Activated CD4-positive, alpha-beta T cell treated with anti-CD3 and anti-CD28 coated beads, Interleukin-2, amount 50 U/mL, for 1 hour (primary cell): Measurements from ENCODE around the gene ITLN1.
"Not testable (repeated sequence)": the region's sequence is repeated elsewhere in the genome, so short reads cannot be mapped to it uniquely, and the experiment has no call there.

Source experiments
- DNase-seq: peaks from one replicate; pipeline ENCODE4 v3.0.0-alpha.2; 2020

ITLN1 gene

DNA sequence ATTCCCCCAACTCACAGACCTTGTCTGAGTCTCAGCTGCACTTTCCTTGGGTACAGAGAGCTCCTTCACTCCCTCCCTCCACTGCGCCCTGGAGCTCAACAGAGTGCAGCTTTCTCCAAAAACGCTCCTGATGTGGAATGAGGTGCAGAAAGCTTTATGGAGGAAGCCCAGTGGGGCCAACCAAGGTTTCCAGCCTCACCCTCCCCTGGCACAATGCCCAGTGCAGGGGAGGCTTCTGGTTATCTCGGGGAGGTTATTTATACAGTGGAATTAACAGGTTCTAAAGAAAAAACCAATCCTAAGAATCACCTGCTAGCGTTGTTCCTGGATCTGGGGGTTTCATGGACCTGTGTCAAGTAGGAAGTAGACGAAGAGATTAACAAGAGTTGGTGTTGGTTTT lies at the start of gene ITLN1:
TSS of gene ITLN1 (minus strand) at position 139 of the 400 bp plus-strand sequence. CDS start 303 bp downstream, outside the sequence.
- no peak for DNase-seq

DNA sequence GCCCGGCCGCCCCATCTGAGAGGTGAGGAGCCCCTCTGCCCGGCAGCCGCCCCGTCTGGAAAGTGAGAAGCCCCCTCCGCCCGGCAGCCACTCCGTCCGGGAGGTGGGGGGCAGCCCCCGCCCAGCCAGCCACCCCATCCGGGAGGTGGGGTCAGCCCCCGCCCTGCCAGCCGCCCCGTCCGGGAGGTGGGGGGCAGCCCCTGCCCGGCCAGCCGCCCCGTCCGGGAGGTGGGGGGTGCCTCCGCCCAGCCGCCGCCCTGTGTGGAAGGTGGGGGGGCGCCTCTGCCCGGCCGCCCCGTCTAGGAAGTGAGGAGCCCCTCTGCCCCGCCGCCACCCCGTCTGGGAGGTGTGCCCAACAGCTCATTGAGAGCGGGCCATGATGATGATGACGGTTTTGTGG lies 48.3 kb upstream of the ITLN1 start:
- not testable (repeated sequence) for DNase-seq

DNA sequence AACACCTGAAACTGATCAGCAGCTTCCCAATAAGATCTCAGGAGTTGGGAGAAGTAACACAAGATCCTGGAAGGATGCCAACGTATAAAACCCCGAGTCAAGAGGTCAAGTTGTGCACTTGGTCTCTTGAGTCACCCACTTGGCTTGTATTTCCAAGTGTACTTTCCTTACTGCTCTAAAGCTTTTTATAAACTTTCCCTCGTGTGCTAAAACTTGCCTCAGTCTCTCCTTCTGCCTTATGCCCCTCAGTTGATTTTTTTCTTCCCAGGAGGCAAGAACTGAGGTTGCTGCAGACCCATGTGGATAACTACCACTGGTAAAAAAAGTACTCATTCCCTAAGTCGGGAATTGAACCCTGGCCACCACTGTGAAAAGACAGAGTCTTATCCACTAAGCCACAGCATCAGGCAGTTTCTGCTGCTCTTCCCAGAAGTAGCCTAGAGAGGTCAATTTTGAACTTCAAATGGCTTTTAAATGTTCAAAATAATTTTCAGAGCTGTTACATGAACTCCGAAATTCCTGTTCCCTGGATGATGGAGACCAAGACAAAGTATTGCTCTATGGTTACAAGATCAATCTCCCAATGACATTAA lies 40.8 kb upstream of the ITLN1 start:
- DNase-seq = no peak

DNA sequence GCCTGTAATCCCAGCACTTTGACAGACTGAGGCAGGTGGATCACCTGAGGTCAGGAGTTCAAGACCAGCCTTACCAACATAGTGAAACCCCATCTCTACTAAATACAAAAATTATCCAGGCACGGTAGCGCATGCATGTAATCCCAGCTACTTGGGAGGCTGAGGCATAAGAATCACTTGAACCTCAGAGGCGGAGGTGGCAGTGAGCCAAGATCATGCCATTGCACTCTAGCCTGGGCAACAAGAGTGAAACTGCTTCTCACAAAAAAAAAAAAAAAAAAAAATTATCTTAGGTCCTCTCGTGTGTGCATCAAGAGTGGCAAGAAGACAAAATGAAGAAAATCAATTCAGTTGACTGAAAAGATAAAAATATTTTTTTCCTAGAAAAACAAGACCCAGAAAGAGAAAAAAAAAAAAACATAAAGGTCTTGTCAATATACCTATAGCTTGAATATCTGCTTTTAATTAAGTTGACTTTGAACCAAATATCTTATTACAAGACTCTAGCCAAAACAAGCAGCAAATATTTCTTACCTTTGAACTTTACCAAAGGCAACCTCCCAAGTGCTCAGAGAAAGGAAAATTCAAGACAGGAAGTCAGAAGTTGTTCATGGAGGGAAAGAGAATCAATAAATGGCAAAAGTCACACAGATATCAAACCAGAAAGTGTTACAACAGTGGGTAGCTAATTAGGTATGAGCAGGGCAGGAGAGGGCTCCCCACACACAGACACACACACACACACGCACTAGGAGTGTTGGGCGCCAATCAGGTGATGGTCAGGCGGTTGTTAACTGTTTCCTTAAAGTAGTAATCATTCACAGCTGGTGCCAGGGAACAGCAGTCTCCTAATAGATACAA lies 40.0 kb upstream of the ITLN1 start:
- no peak for DNase-seq

DNA sequence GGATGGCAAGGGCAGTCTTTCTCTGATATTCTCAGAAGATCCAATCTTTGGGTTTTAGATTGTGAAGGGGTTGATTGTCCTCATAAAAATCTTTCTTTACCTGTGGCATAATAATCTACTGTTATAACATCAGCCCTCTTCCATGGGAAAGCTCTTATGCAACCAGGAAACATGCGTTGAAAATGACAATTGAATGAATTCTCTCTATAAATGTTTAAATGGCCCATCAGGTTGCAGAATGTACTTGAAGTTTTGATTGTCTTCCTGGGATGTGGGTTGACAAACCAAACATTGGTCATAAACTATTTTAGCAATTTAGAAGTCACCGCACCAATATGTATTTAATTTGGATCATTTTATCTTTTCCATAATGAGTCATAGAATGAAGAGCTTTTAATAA lies 31.7 kb upstream of the ITLN1 start:
- DNase-seq = no peak

DNA sequence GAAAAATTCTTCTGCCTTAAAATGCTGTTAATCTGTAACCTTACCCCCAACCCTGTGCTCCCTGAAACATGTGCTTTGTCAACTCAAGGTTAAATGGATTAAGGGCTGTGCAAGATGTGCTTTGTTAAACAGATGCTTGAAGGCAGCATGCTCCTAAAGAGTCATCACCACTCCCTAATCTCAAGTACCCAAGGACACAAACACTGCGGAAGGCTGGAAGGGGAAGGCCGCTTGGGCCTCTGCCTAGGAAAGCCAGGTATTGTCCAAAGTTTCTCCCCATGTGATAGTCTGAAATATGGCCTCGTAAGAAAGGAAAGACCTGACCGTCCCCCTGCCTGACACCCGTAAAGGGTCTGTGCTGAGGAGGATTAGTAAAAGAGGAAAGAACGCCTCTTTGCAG lies 28.2 kb upstream of the ITLN1 start:
- DNase-seq = not testable (repeated sequence)

DNA sequence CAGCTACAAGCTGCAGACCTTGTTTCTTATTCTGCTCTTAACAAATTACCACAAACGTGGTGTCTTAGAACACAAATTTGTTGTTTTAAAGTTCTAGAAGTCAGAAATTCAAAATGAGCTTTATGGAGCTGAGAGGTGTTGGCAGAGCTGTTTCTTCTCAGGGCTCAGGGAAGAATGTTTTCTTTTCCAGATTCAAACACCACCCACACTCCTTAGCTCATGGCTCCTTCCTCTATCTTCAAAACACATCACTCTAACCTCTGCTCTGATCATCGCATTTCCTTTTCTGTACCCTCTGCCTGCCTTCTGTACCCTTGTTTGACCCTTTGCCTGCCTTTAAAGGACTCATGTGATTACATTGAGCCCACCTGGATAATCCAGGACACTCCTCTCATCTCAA lies 26.9 kb upstream of the ITLN1 start:
- no peak for DNase-seq

DNA sequence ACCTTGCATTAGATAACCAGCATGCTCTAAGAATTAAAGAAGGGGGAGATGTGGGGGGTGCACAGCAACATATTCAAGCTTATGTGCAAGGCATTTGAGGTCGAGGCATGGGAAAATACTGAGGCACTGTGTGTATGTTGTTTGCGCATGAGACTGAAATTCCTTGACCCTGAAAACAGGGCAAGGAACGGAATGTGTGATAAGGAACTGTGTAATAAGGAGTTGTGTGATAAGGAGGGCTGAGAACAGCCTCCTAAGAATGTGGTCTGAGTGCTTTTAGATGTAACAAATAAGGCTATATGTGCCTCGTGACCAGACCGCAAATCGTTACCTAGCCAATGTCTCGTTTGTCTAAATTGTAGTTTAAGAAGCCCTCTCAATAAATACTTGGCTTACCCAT lies 26.5 kb upstream of the ITLN1 start:
- no peak for DNase-seq

DNA sequence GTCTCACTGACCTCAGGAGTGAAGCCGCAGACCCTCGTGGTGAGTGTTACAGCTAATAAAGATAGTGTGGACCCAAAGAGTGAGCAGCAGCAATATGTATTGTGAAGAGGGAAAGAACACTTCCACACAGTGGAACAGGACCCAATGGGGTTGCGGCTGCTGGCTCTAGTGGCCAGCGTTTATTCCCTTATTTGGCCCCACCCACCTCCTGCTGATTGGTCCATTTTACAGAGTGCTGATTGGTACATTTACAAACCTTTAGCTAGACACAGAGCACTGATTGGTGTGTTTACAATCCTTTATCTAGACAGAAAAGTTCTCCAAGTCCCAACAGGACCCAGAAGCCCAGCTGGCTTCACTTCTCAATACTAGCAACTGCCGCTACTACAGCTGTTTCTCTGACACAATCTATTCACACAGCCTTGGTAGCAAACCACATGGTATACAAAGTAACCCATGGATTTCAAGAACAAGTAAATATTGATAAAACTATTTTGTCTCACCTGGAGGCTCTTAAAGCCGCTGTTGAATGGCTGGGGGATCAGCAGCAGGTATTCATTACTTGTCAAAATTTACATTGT lies 25.3 kb upstream of the ITLN1 start:
- no peak for DNase-seq

DNA sequence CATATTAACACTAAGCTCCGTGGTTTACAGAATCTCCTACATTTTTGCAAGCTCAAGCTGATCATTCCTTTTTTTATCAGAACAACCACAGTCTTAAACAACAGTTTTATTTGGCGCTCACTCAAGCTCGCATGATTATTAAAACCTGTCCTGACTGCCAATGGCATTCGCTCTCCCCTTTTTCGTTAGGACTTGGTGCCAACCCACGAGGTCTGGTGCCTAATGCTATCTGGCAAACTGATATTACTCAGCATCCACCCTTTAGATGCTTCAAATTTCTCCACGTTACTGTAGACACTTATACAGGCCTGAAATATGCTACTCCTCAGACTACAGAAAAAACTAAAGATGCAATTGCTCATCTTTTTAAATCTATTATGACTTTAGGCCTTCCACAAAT lies 23.0 kb upstream of the ITLN1 start:
- no peak for DNase-seq

DNA sequence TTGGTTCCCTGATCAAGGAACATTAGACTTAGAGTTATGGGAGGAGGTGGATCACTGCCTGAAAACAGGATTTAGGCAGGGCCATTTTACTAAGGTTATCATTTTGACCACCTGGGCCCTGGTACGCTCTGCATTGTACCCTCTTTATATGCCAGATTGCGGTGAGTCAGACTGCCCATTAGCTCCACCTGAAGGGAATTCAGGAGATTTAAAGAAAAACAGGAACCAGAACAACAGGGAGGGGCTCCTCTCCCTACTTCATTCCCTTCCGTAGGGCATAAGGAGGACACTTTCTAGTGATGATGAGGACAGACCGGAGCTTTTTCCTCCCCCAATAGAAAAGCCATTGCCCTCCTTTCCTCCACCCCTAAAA lies 20.6 kb upstream of the ITLN1 start:
- no peak for DNase-seq

DNA sequence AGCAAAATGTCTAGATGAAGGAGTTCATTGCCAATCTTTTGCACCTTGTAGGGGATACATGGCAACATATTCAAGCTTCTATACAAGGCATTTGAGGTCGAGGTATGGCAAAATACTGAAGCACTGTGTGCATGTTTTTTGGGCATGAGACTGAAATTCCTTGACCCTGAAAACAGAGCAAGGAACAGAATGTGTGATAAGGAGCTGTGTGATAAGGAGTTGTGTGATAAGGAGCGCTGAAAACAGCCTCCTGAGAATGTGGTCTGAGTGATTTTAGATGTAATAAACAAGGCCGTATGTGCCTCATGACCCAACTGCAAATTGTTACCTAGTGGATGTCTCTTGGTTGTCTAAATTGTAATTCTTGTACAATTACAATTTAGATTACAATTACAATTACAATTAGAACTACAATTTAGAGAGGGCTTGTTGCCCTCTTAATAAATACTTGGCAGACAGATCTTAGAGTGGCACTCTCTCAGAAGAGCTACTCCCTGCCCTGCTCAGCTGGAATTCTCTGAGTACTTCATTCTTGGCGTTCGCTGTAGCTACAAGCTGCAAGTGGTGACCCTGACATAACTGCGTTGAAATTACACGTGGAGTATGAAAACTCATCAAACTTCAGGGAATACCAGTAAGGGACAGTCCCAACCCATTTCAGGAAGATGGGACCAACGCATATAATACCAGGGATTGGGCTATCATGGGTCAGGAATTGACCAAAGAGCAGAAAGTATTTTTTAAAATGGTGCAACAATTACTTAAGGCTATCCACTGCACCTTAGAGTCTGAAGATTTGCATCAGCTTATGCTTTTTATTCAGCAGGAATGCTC lies 20.0 kb upstream of the ITLN1 start:
- DNase-seq = no peak

DNA sequence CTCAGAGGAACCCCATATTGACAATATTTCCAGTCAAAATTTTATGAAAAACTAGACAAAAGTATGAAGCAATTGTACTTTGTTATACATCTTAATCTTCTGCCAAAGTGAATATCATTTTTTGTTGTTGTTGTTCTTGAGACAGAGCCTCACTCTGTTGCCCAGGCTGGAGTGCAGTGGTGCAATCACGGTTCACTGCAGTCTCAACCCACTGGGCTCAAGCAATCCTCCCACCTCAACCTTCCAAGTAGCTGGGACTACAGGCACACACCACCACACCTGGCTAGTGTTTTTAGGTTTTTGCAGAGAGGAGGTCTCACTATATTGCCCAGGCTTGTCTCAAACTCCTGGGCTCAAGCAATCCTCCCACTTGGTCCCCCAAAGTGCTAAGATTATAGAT lies 17.3 kb upstream of the ITLN1 start:
- DNase-seq = not testable (repeated sequence)

DNA sequence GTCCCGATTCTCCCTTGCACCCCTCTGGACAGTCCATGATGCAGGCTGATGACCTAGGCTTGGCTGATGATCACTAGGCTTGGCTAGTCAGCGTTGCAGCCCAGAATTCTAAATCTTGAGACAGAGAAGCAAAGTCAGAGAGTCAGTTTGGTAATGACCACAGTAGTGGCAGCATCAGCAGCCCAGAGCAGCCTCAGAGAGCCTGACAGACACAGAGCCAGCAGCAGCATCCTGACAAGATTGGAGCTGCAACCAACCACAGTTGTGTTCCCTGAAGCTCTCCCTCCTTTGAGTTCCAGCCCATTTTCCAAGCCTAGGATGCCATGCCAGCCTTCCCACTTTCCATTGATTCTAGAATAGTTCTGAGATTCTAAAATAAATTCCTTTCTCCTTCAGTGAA lies 16.8 kb upstream of the ITLN1 start:
- DNase-seq = no peak

DNA sequence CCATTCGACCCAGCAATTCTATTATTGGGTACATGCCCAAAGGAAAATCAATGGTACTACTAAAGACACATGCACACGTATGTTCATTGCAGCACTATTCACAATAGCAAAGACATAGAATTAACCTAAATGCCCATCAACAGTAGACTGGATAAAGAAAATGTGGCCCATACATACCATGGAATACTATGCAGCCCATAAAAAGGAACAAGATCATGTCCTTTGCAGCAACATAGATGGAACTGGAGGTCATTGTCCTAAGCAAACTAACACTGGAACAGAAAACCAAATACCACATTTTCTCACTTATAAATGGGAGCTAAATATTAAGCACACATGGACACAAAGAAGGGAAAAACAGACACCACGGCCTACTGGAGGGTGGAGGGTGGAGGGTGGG lies 15.7 kb upstream of the ITLN1 start:
- not testable (repeated sequence) for DNase-seq

DNA sequence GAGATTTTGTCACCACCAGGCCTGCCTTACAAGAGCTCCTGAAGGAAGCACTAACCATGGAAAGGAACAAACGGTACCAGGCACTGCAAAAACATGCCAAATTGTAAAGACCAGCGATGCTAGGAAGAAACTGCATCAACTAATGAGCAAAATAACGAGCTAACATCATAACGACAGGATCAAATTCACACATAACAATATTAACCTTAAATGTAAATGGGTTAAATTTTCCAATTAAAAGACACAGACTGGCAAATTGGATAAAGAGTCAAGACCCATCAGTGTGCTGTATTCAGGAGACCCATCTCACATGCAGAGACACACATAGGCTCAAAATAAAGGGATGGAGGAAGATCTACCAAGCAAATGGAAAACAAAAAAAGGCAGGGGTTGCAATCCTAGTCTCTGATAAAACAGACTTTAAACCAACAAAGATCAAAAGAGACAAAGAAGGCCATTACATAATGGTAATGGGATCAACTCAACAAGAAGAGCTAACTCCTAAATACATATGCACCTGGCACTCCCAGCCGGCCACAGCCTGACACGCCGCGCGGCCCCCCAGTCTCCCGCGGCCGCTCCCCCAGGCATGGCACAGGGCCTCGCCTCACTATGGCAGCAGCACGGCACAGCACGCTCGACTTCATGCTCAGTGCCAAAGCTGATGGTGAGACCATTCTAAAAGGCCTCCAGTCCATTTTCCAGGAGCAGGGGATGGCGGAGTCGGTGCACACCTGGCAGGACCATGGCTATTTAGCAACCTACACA lies 9.6 kb upstream of the ITLN1 start:
- not testable (repeated sequence) for DNase-seq

DNA sequence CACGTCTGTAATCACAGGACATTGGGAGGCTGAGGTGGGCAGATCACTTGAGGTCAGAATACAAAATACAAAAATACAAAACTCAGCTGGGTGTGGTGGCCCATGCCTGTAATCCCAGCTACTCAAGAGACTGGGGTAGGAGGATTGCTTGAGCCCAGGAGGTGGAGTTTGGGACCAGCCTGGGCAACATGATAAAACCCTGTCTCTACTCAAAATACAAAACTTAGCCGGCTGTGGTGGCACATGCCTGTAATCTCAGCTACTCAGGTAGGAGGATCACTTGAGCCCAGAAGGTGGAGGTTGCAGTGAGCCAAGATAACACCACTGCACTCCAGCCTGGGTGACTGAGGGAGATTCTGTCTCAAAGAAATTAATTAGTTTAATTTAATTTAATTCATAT lies 6.5 kb upstream of the ITLN1 start:
- DNase-seq = no peak

DNA sequence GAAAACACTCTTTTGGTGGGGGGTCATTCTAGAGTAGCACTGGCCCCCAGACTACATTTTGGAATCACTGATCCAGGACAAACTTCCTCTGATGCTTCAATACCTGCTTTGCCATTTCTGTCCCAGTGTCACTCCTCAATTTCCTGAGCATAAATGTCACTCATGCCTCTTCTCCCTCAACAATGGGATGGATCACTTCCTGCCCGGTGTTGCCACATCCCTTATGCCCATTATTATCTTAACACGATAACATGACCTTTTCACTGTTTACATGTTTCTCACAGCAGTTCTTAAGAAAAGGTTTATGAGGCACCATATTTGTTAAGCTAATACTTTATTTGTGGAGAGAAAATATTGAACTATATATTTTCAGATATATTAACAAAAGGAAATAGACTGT lies 3.9 kb upstream of the ITLN1 start:
- DNase-seq = no peak

DNA sequence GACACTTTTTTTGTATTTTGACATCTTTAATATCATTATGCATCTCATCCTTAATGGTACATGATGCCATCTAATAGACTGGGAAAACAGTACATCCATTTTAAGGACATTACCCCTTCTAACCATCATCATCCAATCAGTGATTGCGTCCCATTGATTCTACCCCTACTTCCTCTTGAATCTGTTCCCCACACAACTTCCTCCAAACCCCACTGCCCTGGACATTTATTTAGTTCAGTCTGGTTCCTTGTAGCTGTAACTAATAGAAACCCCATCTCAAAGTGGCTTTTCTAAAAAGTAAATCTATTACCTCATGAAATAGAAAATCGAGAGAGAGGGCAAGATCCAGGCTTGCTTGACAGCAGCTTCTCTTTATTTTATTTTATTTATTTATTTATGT lies 2.1 kb upstream of the ITLN1 start:
- no peak for DNase-seq

DNA sequence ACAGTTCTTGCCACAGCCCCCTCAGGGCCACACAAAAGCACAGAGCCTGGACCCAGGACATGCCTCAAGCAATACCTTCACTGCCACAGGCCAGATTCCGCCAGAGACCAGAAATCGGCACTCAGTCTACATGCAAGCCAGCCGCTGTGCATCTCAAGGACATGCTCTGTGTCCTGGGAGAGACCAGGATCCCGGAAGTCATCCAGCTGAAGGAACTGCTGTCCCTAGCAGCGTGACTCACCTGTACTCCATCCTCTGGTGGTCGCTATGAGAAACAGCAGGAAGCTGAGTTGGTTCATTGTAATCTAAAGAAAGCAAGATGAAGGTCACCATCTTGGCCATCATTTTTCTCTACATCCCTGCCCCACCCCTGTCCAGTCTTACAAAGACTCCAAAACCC lies 401 bp downstream of the ITLN1 start:
- no peak for DNase-seq

DNA sequence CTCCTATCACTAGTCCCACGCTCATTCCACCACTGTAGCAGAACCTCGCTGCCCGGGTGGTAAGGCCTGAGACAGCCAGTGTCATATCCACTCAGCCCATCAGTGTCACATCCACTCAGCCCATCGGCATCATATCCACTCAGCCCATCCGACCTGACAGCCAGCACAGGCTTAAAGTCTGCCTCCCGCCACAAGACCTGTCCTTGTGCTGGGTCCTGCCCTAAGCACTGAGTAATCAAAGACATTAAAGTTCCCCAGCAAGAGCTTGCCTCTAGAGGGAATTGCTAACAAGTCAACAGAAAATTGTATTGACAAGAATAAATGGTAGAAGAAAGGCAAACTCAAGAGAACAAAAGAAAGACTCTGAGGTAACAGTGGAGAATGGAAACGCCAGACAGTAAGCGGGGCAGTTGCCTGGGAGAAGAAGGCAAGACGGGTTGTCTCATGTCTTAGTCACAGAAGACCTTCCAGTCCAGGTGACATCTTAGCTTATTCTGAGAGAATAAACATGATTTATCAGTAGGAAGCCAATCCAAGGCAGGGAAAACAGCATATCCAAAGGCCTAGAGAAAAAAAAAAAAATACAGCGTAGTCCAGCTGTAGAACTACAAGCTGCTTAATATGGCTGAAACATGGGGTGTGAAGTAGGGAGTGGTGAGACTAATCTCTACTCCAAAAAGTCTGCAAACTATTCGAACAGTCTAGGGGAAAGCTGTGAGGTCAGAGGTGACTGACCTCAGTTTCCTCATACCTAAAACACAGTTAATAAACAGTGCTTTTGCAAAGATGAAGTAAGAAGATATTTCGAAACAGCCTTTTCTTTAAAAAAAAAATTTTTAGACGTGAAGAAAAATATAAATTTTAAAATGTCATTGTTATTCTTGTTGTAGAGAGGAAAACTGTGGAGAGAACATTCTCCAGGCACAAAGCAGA lies 1.1 kb downstream of the ITLN1 start:
- DNase-seq = no peak

DNA sequence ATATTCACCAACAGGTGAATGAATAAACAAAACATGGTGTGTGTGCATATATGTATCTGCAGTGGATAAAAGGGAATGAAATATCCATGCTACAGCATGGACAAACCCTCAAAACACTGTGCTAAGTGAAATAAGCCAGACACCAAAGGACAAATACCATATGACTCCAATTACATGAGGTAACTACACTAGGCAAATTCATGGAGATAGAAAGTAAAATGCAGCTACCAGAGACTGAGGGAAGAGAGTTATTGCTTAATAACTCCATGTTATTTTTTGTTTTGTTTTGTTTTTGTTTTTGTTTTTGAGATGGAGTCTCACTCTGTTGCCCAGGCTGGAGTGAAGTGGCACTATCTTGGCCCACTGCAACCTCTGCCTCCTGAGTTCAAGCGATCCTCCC lies 2.4 kb downstream of the ITLN1 start:
- DNase-seq = no peak
